ENCODE results near the gene DNAJB1. TPM values are rescaled to one million over a fixed set of nuclear protein-coding genes. Genes with fewer than 3 reads are reported as not detected.

DNAJB1 gene
- total and polyA plus RNA-seq, 2 experiments from 2014 or later, result 43.2 to 53.3 TPM

DNA sequence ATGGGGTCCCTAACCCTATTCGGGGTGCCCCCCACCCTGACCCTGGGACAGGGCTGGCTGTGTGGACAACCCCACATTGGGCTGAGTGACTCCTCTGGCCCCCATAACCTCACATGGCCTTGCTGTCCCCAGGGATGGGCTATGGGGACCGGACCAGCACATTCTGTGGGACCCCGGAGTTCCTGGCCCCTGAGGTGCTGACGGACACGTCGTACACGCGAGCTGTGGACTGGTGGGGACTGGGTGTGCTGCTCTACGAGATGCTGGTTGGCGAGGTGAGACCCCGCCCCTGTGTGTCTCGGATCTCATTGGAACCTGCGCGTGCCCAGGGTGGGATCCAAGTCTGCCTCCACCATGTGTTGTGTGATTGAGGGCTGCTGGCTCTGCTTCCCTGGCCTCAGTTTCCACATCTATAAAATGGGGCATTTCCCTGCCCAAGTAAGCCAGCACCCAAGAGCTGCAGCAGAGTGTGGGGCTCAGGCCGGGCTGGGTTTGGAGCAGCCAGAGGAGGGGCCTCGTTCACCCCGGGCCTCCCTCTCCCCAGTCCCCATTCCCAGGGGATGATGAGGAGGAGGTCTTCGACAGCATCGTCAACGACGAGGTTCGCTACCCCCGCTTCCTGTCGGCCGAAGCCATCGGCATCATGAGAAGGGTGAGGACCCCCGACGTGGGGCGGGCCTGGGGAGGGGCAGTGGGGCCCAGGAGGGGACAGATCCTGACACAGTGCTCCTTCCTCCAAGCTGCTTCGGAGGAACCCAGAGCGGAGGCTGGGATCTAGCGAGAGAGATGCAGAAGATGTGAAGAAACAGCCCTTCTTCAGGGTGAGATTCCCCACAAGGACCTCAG lies 47.9 kb downstream of the DNAJB1 start:
- Histone ChIP-seq H3K9me2 (ENCODE audit: insufficient read depth) (no peaks in the 10 kb centered on the region), H3K4me1 (ENCODE audit: insufficient read depth) (peaks cover 3% of the 10 kb centered on the region; the same call in 1 of the 2 replicates), H3K27ac (ENCODE audit: low read depth) (no peak overlapping the region), H3K36me3 (ENCODE audit: insufficient read depth) (peaks cover 7% of the 10 kb centered on the region; the same call in 1 of the 2 replicates), H3K27me3 (ENCODE audit: insufficient read depth) (peaks cover 18% of the 10 kb centered on the region), H4K20me1 (replicated peaks; ENCODE audit: insufficient read depth) (no peaks in the 10 kb centered on the region; the same call in 1 of the 2 replicates), H2AFZ (no peak overlapping the region), H3F3A (replicated peaks; ENCODE audit: low read depth) (0 out of 2 replicates have a peak, but pooled peaks cover 9% of the 10 kb centered on the region), H3K79me2 (replicated peaks; ENCODE audit: insufficient read depth) (no peaks in the 10 kb centered on the region), H3K4me3 (no peak overlapping the region), H3K4me2 (no peak overlapping the region)
- Mint-ChIP-seq H3K4me1 (peaks cover 16% of the 10 kb centered on the region), H3K27ac (no peak overlapping the region), H3K27me3 (ENCODE audit: insufficient read depth, low read depth, poor library complexity) (peaks cover 24% of the 10 kb centered on the region), H3K36me3 (ENCODE audit: low read depth) (peaks cover 22% of the 10 kb centered on the region), H3K4me3 (no peak overlapping the region), H3K9me3 (no peaks in the 10 kb centered on the region)
- ATAC-seq, result no peak
- DNase-seq (ENCODE audit: low spot score), result no peak
- no peak for TF ChIP-seq NANOG (IDR thresholded peaks at IDR 0.05; ENCODE audit: borderline replicate concordance)
- TF ChIP-seq ZNF114 (CRISPR knock-in tag; IDR thresholded peaks at IDR 0.05), result no peak
- TF ChIP-seq EZH2 (IDR thresholded peaks at IDR 0.05; ENCODE audit: low read depth, unreplicated experiment), result no peak
- TF ChIP-seq CREB1 (CRISPR knock-in tag; IDR thresholded peaks at IDR 0.05; ENCODE audit: low read depth), result no peak
- TF ChIP-seq, protein P1, sequence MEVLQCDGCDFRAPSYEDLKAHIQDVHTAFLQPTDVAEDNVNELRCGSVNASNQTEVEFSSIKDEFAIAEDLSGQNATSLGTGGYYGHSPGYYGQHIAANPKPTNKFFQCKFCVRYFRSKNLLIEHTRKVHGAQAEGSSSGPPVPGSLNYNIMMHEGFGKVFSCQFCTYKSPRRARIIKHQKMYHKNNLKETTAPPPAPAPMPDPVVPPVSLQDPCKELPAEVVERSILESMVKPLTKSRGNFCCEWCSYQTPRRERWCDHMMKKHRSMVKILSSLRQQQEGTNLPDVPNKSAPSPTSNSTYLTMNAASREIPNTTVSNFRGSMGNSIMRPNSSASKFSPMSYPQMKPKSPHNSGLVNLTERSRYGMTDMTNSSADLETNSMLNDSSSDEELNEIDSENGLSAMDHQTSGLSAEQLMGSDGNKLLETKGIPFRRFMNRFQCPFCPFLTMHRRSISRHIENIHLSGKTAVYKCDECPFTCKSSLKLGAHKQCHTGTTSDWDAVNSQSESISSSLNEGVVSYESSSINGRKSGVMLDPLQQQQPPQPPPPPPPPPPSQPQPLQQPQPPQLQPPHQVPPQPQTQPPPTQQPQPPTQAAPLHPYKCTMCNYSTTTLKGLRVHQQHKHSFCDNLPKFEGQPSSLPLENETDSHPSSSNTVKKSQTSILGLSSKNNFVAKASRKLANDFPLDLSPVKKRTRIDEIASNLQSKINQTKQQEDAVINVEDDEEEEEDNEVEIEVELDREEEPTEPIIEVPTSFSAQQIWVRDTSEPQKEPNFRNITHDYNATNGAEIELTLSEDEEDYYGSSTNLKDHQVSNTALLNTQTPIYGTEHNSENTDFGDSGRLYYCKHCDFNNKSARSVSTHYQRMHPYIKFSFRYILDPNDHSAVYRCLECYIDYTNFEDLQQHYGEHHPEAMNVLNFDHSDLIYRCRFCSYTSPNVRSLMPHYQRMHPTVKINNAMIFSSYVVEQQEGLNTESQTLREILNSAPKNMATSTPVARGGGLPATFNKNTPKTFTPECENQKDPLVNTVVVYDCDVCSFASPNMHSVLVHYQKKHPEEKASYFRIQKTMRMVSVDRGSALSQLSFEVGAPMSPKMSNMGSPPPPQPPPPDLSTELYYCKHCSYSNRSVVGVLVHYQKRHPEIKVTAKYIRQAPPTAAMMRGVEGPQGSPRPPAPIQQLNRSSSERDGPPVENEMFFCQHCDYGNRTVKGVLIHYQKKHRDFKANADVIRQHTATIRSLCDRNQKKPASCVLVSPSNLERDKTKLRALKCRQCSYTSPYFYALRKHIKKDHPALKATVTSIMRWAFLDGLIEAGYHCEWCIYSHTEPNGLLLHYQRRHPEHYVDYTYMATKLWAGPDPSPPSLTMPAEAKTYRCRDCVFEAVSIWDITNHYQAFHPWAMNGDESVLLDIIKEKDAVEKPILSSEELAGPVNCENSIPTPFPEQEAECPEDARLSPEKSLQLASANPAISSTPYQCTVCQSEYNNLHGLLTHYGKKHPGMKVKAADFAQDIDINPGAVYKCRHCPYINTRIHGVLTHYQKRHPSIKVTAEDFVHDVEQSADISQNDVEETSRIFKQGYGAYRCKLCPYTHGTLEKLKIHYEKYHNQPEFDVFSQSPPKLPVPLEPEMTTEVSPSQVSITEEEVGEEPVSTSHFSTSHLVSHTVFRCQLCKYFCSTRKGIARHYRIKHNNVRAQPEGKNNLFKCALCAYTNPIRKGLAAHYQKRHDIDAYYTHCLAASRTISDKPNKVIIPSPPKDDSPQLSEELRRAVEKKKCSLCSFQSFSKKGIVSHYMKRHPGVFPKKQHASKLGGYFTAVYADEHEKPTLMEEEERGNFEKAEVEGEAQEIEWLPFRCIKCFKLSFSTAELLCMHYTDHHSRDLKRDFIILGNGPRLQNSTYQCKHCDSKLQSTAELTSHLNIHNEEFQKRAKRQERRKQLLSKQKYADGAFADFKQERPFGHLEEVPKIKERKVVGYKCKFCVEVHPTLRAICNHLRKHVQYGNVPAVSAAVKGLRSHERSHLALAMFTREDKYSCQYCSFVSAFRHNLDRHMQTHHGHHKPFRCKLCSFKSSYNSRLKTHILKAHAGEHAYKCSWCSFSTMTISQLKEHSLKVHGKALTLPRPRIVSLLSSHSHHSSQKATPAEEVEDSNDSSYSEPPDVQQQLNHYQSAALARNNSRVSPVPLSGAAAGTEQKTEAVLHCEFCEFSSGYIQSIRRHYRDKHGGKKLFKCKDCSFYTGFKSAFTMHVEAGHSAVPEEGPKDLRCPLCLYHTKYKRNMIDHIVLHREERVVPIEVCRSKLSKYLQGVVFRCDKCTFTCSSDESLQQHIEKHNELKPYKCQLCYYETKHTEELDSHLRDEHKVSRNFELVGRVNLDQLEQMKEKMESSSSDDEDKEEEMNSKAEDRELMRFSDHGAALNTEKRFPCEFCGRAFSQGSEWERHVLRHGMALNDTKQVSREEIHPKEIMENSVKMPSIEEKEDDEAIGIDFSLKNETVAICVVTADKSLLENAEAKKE (CRISPR knock-in tag; IDR thresholded peaks at IDR 0.05), result no peak
- TF ChIP-seq EZH2phosphoT487 (IDR thresholded peaks at IDR 0.05; ENCODE audit: unreplicated experiment), result no peak
- no peak for TF ChIP-seq STAT1 (IDR thresholded peaks at IDR 0.05; ENCODE audit: unreplicated experiment)
- TF ChIP-seq, protein P2, sequence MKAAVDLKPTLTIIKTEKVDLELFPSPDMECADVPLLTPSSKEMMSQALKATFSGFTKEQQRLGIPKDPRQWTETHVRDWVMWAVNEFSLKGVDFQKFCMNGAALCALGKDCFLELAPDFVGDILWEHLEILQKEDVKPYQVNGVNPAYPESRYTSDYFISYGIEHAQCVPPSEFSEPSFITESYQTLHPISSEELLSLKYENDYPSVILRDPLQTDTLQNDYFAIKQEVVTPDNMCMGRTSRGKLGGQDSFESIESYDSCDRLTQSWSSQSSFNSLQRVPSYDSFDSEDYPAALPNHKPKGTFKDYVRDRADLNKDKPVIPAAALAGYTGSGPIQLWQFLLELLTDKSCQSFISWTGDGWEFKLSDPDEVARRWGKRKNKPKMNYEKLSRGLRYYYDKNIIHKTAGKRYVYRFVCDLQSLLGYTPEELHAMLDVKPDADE (IDR thresholded peaks at IDR 0.05), result no peak
- TF ChIP-seq JUNB (IDR thresholded peaks at IDR 0.05; ENCODE audit: unreplicated experiment), result no peak
- no peak for TF ChIP-seq ZNF331 (CRISPR knock-in tag; IDR thresholded peaks at IDR 0.05; ENCODE audit: low read depth)
- TF ChIP-seq POLR2AphosphoS5 (IDR thresholded peaks at IDR 0.05; ENCODE audit: low read depth), result no peak
- TF ChIP-seq, protein P3, sequence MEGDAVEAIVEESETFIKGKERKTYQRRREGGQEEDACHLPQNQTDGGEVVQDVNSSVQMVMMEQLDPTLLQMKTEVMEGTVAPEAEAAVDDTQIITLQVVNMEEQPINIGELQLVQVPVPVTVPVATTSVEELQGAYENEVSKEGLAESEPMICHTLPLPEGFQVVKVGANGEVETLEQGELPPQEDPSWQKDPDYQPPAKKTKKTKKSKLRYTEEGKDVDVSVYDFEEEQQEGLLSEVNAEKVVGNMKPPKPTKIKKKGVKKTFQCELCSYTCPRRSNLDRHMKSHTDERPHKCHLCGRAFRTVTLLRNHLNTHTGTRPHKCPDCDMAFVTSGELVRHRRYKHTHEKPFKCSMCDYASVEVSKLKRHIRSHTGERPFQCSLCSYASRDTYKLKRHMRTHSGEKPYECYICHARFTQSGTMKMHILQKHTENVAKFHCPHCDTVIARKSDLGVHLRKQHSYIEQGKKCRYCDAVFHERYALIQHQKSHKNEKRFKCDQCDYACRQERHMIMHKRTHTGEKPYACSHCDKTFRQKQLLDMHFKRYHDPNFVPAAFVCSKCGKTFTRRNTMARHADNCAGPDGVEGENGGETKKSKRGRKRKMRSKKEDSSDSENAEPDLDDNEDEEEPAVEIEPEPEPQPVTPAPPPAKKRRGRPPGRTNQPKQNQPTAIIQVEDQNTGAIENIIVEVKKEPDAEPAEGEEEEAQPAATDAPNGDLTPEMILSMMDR (conservative IDR thresholded peaks at IDR 0.05; ENCODE audit: low read depth in 2 of 2), result no peak
- TF ChIP-seq, protein P4, sequence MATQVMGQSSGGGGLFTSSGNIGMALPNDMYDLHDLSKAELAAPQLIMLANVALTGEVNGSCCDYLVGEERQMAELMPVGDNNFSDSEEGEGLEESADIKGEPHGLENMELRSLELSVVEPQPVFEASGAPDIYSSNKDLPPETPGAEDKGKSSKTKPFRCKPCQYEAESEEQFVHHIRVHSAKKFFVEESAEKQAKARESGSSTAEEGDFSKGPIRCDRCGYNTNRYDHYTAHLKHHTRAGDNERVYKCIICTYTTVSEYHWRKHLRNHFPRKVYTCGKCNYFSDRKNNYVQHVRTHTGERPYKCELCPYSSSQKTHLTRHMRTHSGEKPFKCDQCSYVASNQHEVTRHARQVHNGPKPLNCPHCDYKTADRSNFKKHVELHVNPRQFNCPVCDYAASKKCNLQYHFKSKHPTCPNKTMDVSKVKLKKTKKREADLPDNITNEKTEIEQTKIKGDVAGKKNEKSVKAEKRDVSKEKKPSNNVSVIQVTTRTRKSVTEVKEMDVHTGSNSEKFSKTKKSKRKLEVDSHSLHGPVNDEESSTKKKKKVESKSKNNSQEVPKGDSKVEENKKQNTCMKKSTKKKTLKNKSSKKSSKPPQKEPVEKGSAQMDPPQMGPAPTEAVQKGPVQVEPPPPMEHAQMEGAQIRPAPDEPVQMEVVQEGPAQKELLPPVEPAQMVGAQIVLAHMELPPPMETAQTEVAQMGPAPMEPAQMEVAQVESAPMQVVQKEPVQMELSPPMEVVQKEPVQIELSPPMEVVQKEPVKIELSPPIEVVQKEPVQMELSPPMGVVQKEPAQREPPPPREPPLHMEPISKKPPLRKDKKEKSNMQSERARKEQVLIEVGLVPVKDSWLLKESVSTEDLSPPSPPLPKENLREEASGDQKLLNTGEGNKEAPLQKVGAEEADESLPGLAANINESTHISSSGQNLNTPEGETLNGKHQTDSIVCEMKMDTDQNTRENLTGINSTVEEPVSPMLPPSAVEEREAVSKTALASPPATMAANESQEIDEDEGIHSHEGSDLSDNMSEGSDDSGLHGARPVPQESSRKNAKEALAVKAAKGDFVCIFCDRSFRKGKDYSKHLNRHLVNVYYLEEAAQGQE (IDR thresholded peaks at IDR 0.05; ENCODE audit: unreplicated experiment), result no peak

Data from GM23338 (cell line).